CD4-positive, alpha-beta T cell treated with Interleukin-4 for 1 hour (primary cell): ENCODE data around the gene SLCO4C1.

ENCODE experiments used
- DNase-seq, 2 donors: peaks; one replicate each; pipeline ENCODE4 v3.0.0-alpha.2; 2020 to 2022

Gene SLCO4C1

GRCh38 chr5:102262688-102263087 lies 33.4 kb downstream of the SLCO4C1 start:
- no peak for DNase-seq

- DNase-seq = no peak
Observed at GRCh38 chr5:102249381-102249780, 46.7 kb downstream of the SLCO4C1 start.

GRCh38 chr5:102243213-102243612 lies 52.9 kb downstream of the SLCO4C1 start:
- no peak for DNase-seq

- DNase-seq = no peak
Observed at GRCh38 chr5:102241809-102242421, 54.2 kb downstream of the SLCO4C1 start.

GRCh38 chr5:102231693-102232619 lies 64.1 kb downstream of the SLCO4C1 start:
- no peak for DNase-seq

- no peak for DNase-seq
Observed at GRCh38 chr5:102229685-102230084, 66.4 kb downstream of the SLCO4C1 start.

GRCh38 chr5:102226321-102226720 lies 69.8 kb downstream of the SLCO4C1 start:
- no peak for DNase-seq

- DNase-seq = peak in 1 of 2 donors; percentile 52
Observed at GRCh38 chr5:102223542-102224477, 72.3 kb downstream of the SLCO4C1 start.

GRCh38 chr5:102222772-102223171 lies 73.3 kb downstream of the SLCO4C1 start:
- no peak for DNase-seq

- no peak for DNase-seq
Observed at GRCh38 chr5:102221949-102222348, 74.1 kb downstream of the SLCO4C1 start.

GRCh38 chr5:102218159-102218558 lies 77.9 kb downstream of the SLCO4C1 start:
- no peak for DNase-seq

- DNase-seq = no peak
Observed at GRCh38 chr5:102216678-102217077, 79.4 kb downstream of the SLCO4C1 start.

GRCh38 chr5:102211165-102211564 lies 84.9 kb downstream of the SLCO4C1 start:
- DNase-seq = no peak

- no peak for DNase-seq
Observed at GRCh38 chr5:102200861-102201260, 95.2 kb downstream of the SLCO4C1 start.

- DNase-seq = no peak
Observed at GRCh38 chr5:102196481-102196880, 99.6 kb downstream of the SLCO4C1 start.
